ENCODE results near the gene CA10. TPM values are rescaled to one million over a fixed set of nuclear protein-coding genes. Genes with fewer than 3 reads are reported as not detected.

The CA10 gene
- total RNA-seq, 2 experiments from 2014 or later, result not detected

- POLR2A ChIA-PET, result no interaction called here
Measured at GRCh38 chr17:51833045-51833444, 325.5 kb downstream of the CA10 start.

GRCh38 chr17:51830886-51831285 lies 327.6 kb downstream of the CA10 start:
- H3K27me3 ChIP-seq (ENCODE audit: control insufficient read depth in 1 of 2, insufficient read depth in 2 of 2, low read length in 2 of 2), result peaks cover 3 to 4% of the 10 kb centered on the region in 2 experiments
- H3K4me1 ChIP-seq (ENCODE audit: insufficient read depth, low read length), result no peaks in the 10 kb centered on the region
- no peak for ATAC-seq (ENCODE audit: poor library complexity)
- no peak overlapping the region for H3K4me3 ChIP-seq (ENCODE audit: low read length)
- Mint-ChIP-seq H3K4me3 (no peak overlapping the region), H3K36me3 (ENCODE audit: low read depth) (no peaks in the 10 kb centered on the region), H3K27ac (no peak overlapping the region), H3K9me3 (no peaks in the 10 kb centered on the region), H3K27me3 (peaks cover 8% of the 10 kb centered on the region), H3K4me1 (ENCODE audit: low read depth) (no peaks in the 10 kb centered on the region)
- no peak overlapping the region for H3K27ac ChIP-seq (ENCODE audit: low read depth in 1 of 2, low read length in 2 of 2)
- no peak for TF ChIP-seq CTCF (IDR thresholded peaks at IDR 0.05)
- H3K9me3 ChIP-seq (ENCODE audit: control insufficient read depth in 1 of 2, insufficient read depth in 1 of 2, low read length in 2 of 2), result no peaks in the 10 kb centered on the region
- intact Hi-C loops (cut with DNase I, micrococcal nuclease), result no loop called here
- ChIA-PET CTCF (no interaction called here), POLR2A (no interaction called here)
- DNase-seq, result no peak
- H3K36me3 ChIP-seq (ENCODE audit: insufficient read depth, low read length), result no peaks in the 10 kb centered on the region

More at GRCh38 chr17:51833045-51833444, 325.5 kb downstream of the CA10 start:
- Histone ChIP-seq H3K9me3 (ENCODE audit: control insufficient read depth in 1 of 2, insufficient read depth in 1 of 2, low read length in 2 of 2) (no peaks in the 10 kb centered on the region), H3K4me1 (ENCODE audit: insufficient read depth, low read length) (no peaks in the 10 kb centered on the region), H3K36me3 (ENCODE audit: insufficient read depth, low read length) (no peaks in the 10 kb centered on the region), H3K4me3 (ENCODE audit: low read length) (no peak overlapping the region), H3K27ac (ENCODE audit: low read depth in 1 of 2, low read length in 2 of 2) (no peak overlapping the region), H3K27me3 (ENCODE audit: control insufficient read depth in 1 of 2, insufficient read depth in 2 of 2, low read length in 2 of 2) (peaks cover 3 to 9% of the 10 kb centered on the region in 2 experiments)
- Mint-ChIP-seq H3K36me3 (ENCODE audit: low read depth) (no peaks in the 10 kb centered on the region), H3K9me3 (no peaks in the 10 kb centered on the region), H3K4me1 (ENCODE audit: low read depth) (no peaks in the 10 kb centered on the region), H3K27ac (no peak overlapping the region), H3K27me3 (peaks cover 8% of the 10 kb centered on the region), H3K4me3 (no peak overlapping the region)
- CTCF ChIA-PET, result no interaction called here
- TF ChIP-seq CTCF (IDR thresholded peaks at IDR 0.05), result no peak
- ATAC-seq (ENCODE audit: poor library complexity), result no peak
- no peak for DNase-seq
- intact Hi-C loops (cut with DNase I, micrococcal nuclease), result no loop called here

- CTCF ChIA-PET, result no interaction called here
- intact Hi-C loops (cut with DNase I, micrococcal nuclease), result no loop called here
- Mint-ChIP-seq H3K27me3 (peaks cover 7% of the 10 kb centered on the region), H3K4me3 (no peak overlapping the region), H3K4me1 (ENCODE audit: low read depth) (no peaks in the 10 kb centered on the region), H3K27ac (no peak overlapping the region), H3K36me3 (ENCODE audit: low read depth) (no peaks in the 10 kb centered on the region), H3K9me3 (no peaks in the 10 kb centered on the region)
- TF ChIP-seq CTCF (IDR thresholded peaks at IDR 0.05), result no peak
- H3K9me3 ChIP-seq (ENCODE audit: control insufficient read depth in 1 of 2, insufficient read depth in 1 of 2, low read length in 2 of 2), result no peaks in the 10 kb centered on the region
- no peaks in the 10 kb centered on the region for H3K36me3 ChIP-seq (ENCODE audit: insufficient read depth, low read length)
- H3K27ac ChIP-seq (ENCODE audit: low read depth in 1 of 2, low read length in 2 of 2), result no peak overlapping the region
- DNase-seq, result no peak
- peaks cover 3 to 4% of the 10 kb centered on the region in 2 experiments for H3K27me3 ChIP-seq (ENCODE audit: control insufficient read depth in 1 of 2, insufficient read depth in 2 of 2, low read length in 2 of 2)
- no peak for ATAC-seq (ENCODE audit: poor library complexity)
- no peak overlapping the region for H3K4me3 ChIP-seq (ENCODE audit: low read length)
- H3K4me1 ChIP-seq (ENCODE audit: insufficient read depth, low read length), result no peaks in the 10 kb centered on the region
- POLR2A ChIA-PET, result no interaction called here
Measured at GRCh38 chr17:51830451-51830850, 328.1 kb downstream of the CA10 start.
